Panc1 (cell line): ENCODE measurements around the gene LSM2. TPM values are rescaled to one million over a fixed set of nuclear protein-coding genes. Genes with fewer than 3 reads are reported as not detected.

Experiments used
- ATAC-seq: fragments of 200-7000 bp; cut with Tn5 transposase; 2 replicates; pipeline ENCODE4 v1.9.1; 2020; ENCODE audit warnings: mild to moderate bottlenecking, moderate library complexity
- BruUV-seq: library from RNA; stranded (reverse); fragments of 400-500 nt; replicated peaks from 2 replicates; lab custom pipeline; 2021; lab: Mats Ljungman, UMichigan
- CTCF ChIA-PET: fragments of 300-600 bp; sonication (Branson Sonifier 250); formaldehyde crosslinking; loops from one replicate; lab custom pipeline; 2022; ENCODE audit warnings: antibody characterized with exemption; lab: Charles Lee
- POLR2A ChIA-PET: fragments of 300-600 bp; sonication (Branson Sonifier 250); formaldehyde crosslinking; loops from one replicate; lab custom pipeline; 2022; ENCODE audit warnings: antibody characterized with exemption; lab: Charles Lee
- DNase-seq: peaks from one replicate; pipeline ENCODE4 v3.0.0-alpha.2; 2010; ENCODE audit warnings: low read depth, low spot score
- H3K27ac ChIP-seq: 2 replicates; pipeline ENCODE4 v1.5.1; 2011; ENCODE audit warnings: mild to moderate bottlenecking, low read length, inconsistent platforms
- H3K27me3 ChIP-seq: fragments of 200-500 bp; sonication (Bioruptor generic); 2 replicates; pipeline ENCODE4 v1.6.0; 2014; ENCODE audit warnings: low read length, inconsistent platforms; ENCODE audit not compliant: control insufficient read depth, insufficient read depth
- H3K36me3 ChIP-seq: fragments of 200-500 bp; sonication (Bioruptor generic); 2 replicates; pipeline ENCODE4 v1.5.1; 2014; ENCODE audit warnings: inconsistent platforms, mild to moderate bottlenecking, low read length, moderate library complexity; ENCODE audit not compliant: control insufficient read depth, insufficient read depth
- H3K4me1 ChIP-seq: 2 replicates; pipeline ENCODE4 v1.5.1; 2011; ENCODE audit warnings: inconsistent platforms, mild to moderate bottlenecking, low read length, moderate library complexity; ENCODE audit not compliant: control insufficient read depth, insufficient read depth
- H3K4me3 ChIP-seq, 2 experiments: 2 replicates each; pipeline ENCODE4 v1.5.1; 2011 to 2012; ENCODE audit warnings: low read depth in 2 of 2, low read length in 2 of 2, mild to moderate bottlenecking in 2 of 2, inconsistent platforms in 1 of 2, moderate library complexity in 1 of 2
- H3K9me3 ChIP-seq: fragments of 200-500 bp; sonication (Bioruptor generic); 2 replicates; pipeline ENCODE4 v1.5.1; 2014; ENCODE audit warnings: low read depth, mild to moderate bottlenecking, inconsistent platforms, low read length, moderate library complexity; ENCODE audit not compliant: control insufficient read depth, insufficient read depth
- POLR2AphosphoS5 ChIP-seq: IDR thresholded peaks from 2 replicates; pipeline ENCODE4 v1.6.1; 2012; ENCODE audit warnings: mild to moderate bottlenecking, low read depth, low read length, moderate library complexity
- SIN3A ChIP-seq: IDR thresholded peaks from 2 replicates; pipeline ENCODE4 v1.6.1; 2012; ENCODE audit warnings: low read depth, mild to moderate bottlenecking, low read length, moderate library complexity, borderline replicate concordance; ENCODE audit not compliant: insufficient read depth
- TCF7L2 ChIP-seq: IDR thresholded peaks from 2 replicates; pipeline ENCODE4 v1.6.1; 2011; ENCODE audit warnings: mild to moderate bottlenecking, low read depth, low read length, inconsistent platforms
- in situ Hi-C: cut with HindIII; loops from 2 replicates; pipeline ENCODE4 v1.10.0; 2016; ENCODE audit warnings: low sequenced_read_pairs, low pct_unique_long_range_greater_than_20kb
- intact Hi-C: fragments of 100-400 bp; cut with micrococcal nuclease; formaldehyde crosslinking; loops from one replicate; pipeline ENCODE4 v1.10.0; 2022; ENCODE audit not compliant: unreplicated experiment
- total RNA-seq: library from RNA; stranded (reverse); gene quantifications from one replicate; pipeline ENCODE4 v1.2.1, GENCODE V29; 2021; ENCODE audit not compliant: unreplicated experiment
- TF ChIP-seq, protein P1 (sequence below): fragments of 450-650 bp; IDR thresholded peaks from 2 replicates; pipeline ENCODE4 v1.5.1; 2017; ENCODE audit warnings: mild to moderate bottlenecking
- TF ChIP-seq, protein P2 (sequence below), 2 experiments: IDR thresholded peaks; 2 replicates each; pipeline ENCODE4 v1.6.1; 2011 to 2012; ENCODE audit warnings: low read depth in 2 of 2, control low read depth in 1 of 2, low read length in 1 of 2, mild to moderate bottlenecking in 1 of 2, moderate library complexity in 1 of 2; ENCODE audit not compliant: insufficient read depth in 1 of 2

Gene LSM2
- total RNA-seq, 1 experiment from 2014 or later, result 89.7 TPM

DNA sequence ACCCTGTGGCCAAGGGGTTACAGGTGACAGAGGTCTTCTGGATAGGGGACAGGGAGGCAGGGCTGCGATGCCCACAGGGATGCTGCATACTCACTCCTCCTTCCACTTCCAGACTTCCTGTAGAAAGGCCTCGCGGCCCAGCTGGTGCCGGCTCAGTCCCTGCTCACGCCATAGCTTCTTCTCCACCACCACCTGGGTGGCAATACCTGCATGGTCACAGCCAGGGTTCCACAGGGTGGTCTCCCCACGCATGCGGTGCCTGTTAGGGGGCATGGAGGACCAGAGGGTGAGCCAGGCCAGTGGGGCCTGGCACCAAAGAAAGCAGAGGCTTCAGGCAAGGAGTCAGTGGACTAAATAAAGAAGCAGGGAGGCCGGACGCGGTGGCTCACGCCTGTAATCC lies 21.3 kb downstream of the LSM2 start:
- ChIA-PET POLR2A (interaction anchor here (0.6 kb wide), 1 partner anchor 10 kb away, joined by 3 read pairs; no protein-coding TSS in a partner anchor), CTCF (no interaction called here)
- no TSS peak for BruUV-seq
- Histone ChIP-seq H3K9me3 (no peaks in the 10 kb centered on the region), H3K27ac (no peak overlapping the region), H3K27me3 (no peaks in the 10 kb centered on the region), H3K36me3 (peaks cover 7% of the 10 kb centered on the region; the same call in 1 of the 2 replicates), H3K4me3 (no peak overlapping the region), H3K4me1 (no peaks in the 10 kb centered on the region)
- DNase-seq (no peak), ATAC-seq (no peak)
- intact Hi-C loops (no loop called here), in situ Hi-C loops (no loop called here)
- TF ChIP-seq SIN3A (no peak), POLR2AphosphoS5 (no peak), TCF7L2 (no peak)
- TF ChIP-seq, protein P1, sequence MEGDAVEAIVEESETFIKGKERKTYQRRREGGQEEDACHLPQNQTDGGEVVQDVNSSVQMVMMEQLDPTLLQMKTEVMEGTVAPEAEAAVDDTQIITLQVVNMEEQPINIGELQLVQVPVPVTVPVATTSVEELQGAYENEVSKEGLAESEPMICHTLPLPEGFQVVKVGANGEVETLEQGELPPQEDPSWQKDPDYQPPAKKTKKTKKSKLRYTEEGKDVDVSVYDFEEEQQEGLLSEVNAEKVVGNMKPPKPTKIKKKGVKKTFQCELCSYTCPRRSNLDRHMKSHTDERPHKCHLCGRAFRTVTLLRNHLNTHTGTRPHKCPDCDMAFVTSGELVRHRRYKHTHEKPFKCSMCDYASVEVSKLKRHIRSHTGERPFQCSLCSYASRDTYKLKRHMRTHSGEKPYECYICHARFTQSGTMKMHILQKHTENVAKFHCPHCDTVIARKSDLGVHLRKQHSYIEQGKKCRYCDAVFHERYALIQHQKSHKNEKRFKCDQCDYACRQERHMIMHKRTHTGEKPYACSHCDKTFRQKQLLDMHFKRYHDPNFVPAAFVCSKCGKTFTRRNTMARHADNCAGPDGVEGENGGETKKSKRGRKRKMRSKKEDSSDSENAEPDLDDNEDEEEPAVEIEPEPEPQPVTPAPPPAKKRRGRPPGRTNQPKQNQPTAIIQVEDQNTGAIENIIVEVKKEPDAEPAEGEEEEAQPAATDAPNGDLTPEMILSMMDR, result no peak
- TF ChIP-seq, protein P2, sequence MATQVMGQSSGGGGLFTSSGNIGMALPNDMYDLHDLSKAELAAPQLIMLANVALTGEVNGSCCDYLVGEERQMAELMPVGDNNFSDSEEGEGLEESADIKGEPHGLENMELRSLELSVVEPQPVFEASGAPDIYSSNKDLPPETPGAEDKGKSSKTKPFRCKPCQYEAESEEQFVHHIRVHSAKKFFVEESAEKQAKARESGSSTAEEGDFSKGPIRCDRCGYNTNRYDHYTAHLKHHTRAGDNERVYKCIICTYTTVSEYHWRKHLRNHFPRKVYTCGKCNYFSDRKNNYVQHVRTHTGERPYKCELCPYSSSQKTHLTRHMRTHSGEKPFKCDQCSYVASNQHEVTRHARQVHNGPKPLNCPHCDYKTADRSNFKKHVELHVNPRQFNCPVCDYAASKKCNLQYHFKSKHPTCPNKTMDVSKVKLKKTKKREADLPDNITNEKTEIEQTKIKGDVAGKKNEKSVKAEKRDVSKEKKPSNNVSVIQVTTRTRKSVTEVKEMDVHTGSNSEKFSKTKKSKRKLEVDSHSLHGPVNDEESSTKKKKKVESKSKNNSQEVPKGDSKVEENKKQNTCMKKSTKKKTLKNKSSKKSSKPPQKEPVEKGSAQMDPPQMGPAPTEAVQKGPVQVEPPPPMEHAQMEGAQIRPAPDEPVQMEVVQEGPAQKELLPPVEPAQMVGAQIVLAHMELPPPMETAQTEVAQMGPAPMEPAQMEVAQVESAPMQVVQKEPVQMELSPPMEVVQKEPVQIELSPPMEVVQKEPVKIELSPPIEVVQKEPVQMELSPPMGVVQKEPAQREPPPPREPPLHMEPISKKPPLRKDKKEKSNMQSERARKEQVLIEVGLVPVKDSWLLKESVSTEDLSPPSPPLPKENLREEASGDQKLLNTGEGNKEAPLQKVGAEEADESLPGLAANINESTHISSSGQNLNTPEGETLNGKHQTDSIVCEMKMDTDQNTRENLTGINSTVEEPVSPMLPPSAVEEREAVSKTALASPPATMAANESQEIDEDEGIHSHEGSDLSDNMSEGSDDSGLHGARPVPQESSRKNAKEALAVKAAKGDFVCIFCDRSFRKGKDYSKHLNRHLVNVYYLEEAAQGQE (IDR thresholded peaks at IDR 0.05; ENCODE audit: insufficient read depth in 1 of 2, low read depth in 2 of 2, low read length in 1 of 2), result no peak

DNA sequence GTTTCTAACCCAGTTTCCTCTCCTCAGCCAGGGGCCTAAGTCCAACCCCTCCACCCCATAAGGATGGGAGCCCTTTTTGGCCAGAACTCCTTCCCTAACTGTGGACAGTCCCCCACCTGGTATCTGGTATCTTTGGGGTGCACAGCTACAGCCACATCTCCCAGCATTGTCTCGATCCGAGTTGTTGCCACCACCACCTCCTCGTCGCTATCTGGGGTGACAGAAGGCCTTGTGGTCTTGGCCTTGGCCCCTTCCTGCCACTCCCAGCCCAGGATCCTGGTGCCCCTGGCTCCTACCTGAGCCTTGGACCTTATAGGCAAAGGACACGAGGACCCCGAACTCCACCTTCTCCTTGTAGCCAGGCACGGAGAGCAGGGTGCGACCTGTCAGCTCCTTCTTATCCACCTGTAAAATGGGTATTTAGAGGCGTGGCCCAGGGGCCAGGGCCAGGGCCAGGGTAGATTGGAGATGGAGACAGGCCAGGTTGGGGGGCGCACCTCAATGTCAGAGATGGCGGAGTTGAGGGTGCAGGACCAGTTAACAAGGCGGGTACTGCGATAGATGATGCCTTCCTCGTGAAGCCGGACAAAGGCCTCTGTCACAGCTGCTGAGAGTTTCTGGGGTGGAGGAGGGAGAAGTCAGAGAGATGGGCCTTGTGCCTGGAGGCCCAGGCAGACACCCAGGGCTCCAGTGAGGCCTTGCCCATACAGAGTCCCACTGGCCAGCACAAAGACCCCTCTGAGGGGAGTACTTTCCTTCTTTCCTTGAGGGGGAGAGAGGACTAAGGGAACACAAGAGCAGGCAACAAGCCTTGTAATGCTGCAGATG lies 22.5 kb downstream of the LSM2 start:
- BruUV-seq, result no TSS peak
- H3K36me3 ChIP-seq, result peaks cover 6% of the 10 kb centered on the region; the same call in 1 of the 2 replicates
- DNase-seq, result no peak
- no peak overlapping the region for H3K27ac ChIP-seq
- ChIA-PET POLR2A (interaction anchor here (0.6 kb wide), 1 partner anchor 72 kb away, joined by 3 read pairs; no protein-coding TSS in a partner anchor), CTCF (no interaction called here)
- no peak for ATAC-seq
- TF ChIP-seq TCF7L2, result no peak
- no peak for TF ChIP-seq POLR2AphosphoS5
- TF ChIP-seq, protein P1, result no peak
- TF ChIP-seq, protein P2 (IDR thresholded peaks at IDR 0.05; ENCODE audit: insufficient read depth in 1 of 2, low read depth in 2 of 2, low read length in 1 of 2), result no peak
- TF ChIP-seq SIN3A, result no peak
- no peaks in the 10 kb centered on the region for H3K4me1 ChIP-seq
- H3K9me3 ChIP-seq, result no peaks in the 10 kb centered on the region
- no peaks in the 10 kb centered on the region for H3K27me3 ChIP-seq
- intact Hi-C loops (no loop called here), in situ Hi-C loops (no loop called here)
- H3K4me3 ChIP-seq, result no peak overlapping the region
